ENCODE data around the gene PIGC.
"Not testable (repeated sequence)": the region's sequence is repeated elsewhere in the genome, so short reads cannot be mapped to it uniquely, and the experiment has no call there.

The PIGC gene

DNA sequence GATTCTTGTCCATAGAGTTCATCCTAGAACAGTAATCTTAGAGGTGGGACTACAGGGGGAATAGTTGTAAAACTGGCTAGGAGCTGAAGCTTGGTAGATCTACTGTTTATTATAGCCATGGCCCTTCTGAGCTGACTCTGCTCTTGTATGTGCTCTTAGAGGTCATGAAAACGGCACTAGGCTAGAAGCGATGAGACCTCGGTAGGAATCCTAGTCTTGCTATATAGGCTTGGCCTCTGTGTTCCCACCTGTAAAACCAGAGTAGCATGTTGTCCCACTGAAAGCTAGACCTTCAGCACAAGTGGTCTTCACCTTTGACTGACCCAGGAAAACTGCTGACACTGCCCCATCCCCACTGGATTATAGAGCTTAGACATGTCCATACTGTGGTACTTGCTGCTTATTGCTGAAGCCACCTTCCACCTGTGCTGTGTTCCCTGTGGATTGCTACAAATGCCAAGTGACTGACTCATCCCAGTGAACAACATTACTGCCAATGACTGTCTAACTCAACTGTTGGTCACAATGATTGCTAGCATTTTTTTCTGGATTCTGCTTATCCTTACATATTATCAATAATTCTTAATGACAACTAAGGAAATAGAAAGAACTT lies 23.0 kb upstream of the PIGC start:
- DNase-seq (ENCODE audit: low spot score), result no peak

DNA sequence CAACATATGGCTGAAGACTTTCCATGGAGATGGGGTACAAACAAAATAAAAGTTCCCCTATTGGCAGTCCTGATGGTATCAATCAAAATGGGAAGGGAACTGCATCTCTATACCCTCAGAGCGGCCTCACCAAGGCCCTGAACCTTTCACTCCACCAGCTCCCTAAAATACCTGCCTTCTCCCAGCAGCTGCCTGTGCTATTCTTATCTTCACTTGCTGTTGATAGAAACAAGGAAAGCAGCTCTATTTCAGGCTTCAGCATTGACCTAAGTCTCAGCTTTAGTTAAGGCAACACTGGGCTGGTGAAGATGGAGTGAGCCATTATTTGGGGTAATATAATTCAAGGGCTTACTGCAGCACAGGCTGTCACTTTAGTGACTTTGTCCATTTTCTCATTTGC lies 21.7 kb upstream of the PIGC start:
- no peak for DNase-seq (ENCODE audit: low spot score)

DNA sequence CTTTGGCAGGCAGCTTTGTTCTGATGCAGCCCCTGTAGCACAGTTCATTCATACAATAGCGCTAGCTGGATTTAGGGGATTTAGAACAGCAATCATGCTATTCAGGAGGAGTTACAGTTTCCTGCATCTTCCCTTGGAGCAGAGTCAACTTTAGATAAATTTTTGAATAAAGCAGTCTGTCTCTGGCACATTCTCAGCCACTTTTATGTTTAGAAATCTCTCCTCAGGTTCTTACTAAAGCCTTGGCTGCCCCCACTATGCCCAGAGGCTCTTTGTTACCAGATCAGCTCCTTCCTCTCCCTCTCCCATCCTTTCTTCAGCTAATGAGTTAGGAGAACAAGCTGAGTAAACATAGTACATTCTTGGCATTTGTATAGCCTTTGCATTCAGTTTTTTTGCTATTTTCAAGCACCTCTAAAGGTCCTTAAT lies 17.0 kb upstream of the PIGC start:
- DNase-seq (ENCODE audit: low spot score), result no peak

DNA sequence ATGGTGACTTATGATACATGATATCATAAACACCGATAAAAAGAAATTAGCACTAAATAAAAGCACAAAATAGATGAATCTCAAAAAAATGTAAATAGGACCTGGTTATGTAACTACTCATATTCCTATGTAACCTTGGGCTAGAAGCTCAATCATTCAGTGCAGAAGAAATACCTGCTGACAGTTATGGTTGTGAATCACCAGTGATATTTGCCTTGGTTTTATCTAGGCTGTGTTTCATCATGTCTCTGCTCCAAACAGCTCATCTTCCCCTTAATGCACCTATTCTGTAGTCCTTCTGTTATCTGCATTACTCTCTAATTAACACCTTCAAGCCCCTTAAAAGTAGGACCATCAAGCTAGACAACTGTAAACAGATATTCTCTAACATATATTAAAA lies 16.3 kb upstream of the PIGC start:
- no peak for DNase-seq (ENCODE audit: low spot score)

DNA sequence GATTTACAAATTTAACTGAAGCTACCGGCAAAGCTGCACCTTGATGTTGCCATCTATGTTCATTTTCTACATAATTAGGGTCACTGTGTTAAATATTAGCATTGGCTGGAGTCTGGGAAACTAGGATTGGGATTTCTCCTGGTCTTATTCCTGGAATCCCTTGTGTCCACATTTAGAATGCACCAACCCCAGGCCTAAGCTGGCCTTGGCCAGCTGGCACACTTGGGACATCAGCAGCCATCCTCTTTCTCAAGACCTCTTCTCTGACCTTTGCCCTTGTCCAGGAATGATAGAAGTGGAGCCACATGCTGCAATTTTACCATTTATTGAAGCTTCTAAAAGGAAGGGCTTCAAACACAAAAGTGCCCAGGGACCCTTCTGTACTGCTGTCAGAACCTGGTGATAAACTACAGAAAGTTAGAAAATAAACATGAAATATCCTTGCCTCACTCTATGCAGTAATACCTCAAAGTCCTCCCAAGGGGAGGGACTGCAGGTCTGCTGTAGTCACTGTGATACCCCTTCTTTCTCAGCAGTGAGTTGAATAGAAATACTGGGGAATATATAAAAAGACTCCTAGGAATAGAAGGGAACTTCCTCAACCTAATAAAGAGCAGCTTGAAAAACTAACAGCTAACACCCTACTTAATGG lies 13.7 kb upstream of the PIGC start:
- no peak for DNase-seq (ENCODE audit: low spot score)

DNA sequence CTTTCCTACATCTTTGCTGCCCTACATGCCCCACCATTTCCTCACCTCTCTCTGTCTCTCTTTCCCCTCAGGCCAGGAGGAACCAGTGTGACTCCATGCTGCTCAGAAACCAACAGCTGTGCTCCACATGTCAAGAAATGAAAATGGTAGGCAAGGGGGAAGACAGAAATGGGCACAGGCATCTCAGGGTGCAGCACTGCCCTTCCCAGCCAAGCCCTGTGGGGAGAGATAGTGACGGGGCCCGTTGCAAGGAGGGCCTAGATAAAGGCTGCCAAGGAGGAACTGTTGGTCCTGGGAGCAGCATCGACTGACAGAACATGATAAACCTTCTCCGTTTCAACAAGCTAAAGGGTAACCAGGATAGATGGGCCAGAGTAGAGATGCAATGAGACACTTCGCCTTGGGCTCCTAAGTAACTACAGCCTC lies 12.5 kb upstream of the PIGC start:
- DNase-seq (ENCODE audit: low spot score), result no peak

DNA sequence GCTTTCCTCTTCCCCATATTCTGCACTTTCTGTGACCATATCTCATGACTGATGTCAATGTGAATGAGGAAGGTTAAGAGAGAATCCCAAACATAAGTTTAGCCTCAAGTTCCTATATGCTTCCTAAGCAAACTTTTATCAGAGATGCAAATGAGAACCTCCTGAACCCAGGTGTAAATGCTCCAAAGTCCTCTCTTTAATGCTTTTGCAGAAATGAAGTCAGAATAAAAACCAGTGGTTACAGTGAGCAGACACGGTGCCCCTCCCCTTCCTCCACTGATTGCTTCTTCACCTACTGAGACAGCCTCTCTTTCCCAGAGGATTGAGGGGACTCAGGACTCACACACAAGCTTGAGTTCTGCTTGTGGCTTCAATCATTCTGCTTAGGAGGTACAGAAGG lies 11.6 kb upstream of the PIGC start:
- no peak for DNase-seq (ENCODE audit: low spot score)

DNA sequence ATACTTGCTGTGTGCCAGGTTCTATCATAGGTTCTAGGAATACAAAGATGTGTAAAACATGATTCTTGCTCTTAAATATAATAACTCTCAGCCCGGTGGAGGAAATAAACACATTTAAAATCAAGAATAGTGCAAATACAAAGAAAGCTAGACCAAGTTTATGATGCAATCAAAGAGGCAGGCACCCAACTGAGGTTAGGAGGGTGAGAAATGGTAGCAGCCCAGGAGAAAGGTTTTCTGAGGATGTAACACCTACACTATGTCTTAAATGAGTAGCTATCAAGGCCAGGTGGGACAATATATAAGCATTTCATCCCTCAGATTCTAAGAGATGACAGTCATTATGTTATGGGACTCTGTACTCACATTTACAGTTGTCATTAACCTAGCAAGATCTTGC lies 9.7 kb upstream of the PIGC start:
- DNase-seq (ENCODE audit: low spot score), result no peak

DNA sequence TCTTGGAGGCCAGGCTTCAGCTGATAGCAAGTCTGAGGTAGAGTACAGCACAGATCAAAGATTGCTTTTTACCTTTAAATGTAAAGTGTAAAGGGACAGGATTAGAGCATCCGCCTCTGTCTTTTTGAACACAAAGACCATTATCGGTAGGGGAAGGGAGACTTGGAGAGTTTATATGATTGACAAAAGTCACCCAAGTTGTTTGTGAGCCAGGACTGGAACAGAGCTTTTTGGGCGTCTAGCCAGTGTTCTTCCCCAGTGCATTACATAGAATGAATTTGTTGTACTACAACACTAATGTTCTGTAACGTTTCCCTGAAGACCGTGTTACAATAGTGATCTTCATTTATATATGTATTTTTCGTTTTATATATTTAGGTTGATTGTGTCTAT lies 9.3 kb upstream of the PIGC start:
- DNase-seq (ENCODE audit: low spot score), result no peak

DNA sequence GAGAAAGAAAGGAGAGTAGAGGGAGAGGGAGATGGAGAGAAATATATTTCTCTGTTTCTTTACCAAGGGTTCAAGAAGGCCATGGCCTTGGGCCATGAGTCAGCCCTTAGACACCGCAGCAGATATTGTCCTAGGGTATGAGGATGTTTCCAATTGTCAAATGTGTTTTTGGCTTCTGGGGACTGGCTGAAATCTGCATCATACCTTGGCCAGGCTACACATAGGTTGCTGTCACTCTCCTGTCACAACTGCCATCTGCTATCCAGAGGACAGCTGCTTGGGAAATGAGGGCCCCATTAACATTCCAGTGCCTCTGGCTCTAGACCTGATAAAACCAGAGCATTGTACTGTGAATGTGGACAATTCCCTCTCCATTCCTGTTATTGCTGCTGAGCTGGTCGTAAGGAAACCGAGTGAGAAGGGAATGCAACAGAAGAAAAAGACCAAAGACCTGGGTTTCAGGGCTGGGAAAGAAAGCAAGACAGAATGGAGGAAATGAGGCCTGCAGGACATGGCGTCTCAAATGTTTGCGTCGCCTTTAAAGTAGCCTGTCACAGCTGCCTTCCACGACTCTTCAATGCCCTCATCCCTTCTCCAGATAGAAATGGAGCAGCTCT lies 8.8 kb upstream of the PIGC start:
- no peak for DNase-seq (ENCODE audit: low spot score)

DNA sequence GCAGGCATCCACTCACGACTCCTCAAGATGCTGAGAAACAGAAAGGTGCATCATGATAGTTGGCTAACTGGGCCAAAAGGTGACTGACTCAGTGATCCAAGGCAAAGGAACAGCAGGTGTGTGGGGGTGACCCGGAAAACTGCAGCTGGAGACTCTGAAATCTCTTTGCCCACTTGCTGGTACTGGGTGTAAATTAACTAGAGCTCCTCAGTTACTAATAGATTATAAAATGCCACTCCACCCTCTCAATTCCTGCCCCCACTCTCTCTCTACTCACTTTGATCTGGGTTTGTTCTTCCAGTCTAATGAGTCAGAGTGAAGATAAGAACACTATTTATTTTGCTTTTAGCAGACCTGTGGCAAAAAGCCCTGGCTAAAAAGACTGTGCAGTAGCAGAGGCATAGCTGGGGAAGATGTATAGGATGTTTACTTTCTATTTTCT lies 7.2 kb upstream of the PIGC start:
- DNase-seq (ENCODE audit: low spot score), result no peak

DNA sequence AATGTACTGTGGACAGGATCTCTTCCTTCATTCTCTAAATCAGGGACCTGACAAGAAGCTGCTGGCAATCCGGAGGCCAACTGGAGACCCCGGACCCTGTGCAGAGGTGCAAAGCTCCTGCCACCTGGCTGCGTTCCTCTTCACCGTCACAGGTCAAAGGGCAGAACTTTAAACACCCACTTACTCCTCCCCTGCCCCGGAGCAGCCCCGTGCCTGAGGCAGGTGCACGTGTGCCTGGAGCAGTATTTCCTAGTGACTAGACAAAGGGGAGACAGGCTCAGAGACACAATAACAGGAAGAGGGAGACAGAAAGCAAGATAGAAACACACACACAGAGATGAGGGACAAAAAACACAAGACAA lies 6.6 kb upstream of the PIGC start:
- DNase-seq (ENCODE audit: low spot score), result no peak

DNA sequence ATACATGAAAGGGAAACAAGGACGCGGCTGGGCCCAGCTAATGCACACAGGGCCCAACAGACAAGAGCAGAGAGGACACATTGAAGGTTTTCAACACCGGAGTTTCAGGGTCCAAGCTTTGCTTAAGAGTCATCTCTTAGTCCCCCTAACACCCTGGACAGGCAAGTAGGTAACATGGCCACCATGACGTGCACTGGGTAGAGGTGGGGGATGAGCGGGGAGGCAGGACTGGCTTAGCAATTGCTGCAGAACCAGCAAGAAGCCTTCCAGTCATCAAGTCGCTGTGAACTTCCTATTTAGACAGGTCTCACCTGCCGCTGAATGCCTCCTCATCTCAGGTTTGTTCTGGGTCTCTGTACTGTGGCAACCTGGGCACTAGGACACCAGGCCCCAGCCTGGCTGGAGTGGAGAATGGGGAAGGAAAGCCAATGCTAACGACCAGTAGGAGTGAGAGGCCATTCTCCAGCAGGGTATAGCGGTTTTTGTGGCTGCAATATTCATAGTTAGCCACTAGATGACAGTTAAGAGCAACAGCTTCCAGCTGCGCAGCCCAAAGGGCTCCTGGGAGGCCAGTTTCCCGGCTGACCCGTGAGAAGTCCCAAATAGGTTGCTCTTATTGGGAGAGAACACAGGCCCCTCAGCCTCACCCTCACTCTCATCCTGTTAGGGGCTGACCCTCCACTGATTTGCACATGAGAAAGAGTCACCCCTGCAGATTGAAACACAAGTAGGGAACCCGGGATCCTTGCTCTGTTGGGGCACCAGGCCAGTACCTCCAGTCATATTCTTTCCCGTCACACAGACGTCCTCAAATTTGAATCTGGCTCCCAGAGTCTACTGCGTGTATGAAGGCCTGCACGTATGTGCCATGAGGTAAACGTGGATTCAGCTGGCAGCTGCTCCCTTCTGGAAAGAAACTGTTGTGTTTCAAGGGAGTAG lies 6.0 kb upstream of the PIGC start:
- peak; percentile 64 for DNase-seq (ENCODE audit: low spot score)

DNA sequence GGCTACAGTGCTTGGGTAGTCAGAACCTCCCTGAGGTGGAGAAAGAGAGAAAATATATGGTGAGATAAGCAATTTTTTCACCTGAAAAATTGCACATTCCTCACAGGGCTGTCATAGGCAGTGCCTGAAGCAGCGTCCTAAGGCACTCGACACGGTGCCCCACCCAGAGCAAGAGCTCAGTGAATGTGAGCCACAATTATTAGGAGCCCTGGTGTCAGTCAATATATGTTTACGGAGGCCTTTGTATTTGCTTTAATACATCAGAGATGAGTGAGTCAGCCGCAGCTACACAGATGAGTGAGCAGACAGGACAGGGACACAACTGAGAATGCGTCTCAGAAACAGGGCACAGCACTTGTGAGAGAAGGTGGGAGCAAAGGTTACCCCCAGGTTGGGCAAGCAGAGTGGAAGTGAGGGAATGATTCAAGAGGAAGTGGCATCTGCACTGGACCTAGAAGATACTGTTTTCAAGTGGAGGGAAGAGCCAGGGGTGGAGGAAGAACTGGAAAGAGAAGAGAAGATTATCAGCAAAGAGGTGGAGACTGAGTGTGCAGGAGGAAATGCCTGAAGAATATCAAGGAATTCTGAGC lies 5.2 kb upstream of the PIGC start:
- no peak for DNase-seq (ENCODE audit: low spot score)

DNA sequence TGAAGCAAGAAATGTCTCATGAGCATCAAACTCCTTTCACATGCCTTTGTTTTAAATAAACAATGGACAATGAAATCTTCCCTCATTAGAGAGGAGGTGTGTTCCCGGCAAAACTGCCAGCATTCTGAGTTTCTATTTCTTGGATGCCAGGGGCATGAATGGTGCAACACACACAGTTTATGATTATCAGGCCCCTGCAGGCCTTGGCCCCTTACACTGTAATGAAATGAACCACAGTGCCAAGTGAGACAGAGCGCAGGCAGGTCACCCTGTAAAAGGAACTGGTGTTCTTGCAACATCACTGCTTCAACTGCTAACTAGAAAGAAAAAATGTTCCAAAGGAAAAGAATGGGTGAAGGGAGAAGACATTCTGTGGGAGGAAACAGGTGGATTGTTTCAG lies 3.8 kb upstream of the PIGC start:
- DNase-seq (ENCODE audit: low spot score), result no peak

DNA sequence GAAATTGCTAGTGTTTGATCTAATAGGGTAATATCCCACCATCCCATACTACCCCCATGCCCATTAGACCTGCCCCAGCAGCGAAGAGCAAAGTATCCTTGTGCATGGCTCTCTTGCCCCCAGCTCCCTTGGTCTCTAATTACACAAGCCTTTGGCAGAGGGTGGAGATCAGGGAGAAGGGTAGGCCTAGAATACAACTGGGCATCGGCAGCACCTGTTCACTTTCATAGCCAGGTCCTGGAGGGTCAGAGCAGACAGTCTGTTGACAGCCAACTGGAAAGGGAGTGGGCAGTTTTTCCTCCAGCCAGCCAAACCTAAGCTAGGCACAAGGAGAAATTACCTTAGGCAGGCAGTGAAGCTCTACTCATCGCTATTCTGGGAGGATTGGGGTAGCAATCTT lies 2.7 kb upstream of the PIGC start:
- no peak for DNase-seq (ENCODE audit: low spot score)

DNA sequence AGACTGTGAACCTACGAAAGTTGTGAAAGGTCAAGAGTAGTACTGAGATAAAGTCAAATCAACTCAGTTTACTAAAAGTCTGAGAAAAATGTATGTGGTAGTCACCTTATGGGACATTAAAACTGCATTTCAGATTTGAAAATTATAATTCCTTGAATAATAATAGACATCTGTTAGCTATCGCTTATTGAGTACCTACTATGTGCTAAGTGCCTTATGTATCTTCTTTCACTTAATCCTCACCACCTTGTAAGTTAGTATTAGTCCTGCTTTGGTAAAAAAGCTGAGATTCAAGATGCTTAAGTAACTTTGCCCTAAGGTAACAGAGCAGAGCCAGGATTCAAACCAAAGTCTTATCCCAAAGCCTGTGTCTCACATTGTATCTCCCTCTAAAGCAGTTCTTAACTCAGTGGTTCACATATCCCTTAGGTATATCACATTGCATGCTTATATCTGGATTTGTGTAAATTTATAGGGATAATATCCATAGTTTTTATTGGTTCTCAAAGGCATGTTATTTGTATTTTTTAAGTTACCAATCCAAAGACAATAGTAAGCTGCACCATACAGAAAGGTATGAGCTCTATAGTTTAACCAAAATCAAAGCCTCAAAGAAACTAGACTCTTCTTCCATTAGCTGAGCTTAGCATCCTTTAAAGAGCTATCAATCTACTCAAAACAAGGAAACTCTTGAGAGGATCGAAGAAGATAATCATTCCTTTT lies 865 bp downstream of the PIGC start:
- no peak for DNase-seq (ENCODE audit: low spot score)

DNA sequence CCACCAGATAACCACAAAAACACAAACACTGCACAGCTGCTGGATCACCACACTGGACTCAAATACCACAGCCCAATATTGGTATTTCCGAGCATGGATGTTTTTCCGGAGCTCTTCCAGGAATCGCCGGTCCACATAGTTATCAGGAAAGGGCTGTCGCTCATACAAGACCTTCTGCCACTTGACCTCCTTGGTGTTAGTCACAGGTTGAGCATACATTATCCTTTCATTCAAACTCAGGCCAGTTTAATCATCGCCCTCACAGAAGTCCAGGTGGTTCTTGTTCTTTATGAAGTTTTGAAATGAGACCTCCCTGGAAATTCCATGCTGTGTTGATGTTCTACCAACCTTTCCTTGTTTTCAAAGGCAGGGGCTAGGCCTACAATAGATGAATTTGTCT lies 1.5 kb downstream of the PIGC start:
- DNase-seq (ENCODE audit: low spot score), result no peak

DNA sequence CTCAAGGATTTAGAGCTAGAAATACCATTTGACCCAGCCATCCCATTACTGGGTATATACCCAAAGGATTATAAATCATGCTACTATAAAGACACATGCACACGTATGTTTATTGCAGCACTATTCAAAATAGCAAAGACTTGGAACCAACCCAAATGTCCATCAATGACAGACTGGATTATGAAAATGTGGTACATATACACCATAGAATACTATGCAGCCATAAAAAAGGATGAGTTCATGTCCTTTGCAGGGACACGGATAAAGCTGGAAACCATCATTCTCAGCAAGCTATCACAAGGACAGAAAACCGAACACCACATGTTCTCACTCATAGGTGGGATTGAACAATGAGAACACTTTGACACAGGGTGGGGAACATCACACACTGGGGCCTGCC lies 6.7 kb downstream of the PIGC start:
- DNase-seq (ENCODE audit: low spot score), result not testable (repeated sequence)

DNA sequence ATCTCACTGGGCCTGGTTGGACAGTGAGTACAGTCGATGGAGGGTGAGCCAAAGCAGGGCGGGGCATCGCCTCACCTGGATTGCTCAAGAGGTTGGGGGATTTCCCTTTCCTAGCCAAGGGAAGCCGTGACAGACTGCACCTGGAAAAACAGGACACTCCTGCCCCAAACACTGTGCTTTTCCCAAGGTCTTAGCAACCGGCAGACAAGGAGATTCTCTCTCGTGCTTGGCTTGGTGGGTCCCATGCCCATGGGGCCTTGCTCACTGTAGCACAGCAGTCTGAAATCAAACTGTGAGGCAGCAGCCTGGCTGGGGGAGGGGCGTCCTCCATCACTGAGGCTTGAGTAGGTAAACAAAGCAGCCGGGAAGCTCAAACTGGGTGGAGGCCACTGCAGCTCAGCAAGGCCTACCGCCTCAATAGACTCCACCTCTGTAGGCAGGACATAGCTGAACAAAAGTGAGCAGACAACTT lies 12.1 kb downstream of the PIGC start:
- DNase-seq (ENCODE audit: low spot score), result no peak

DNA sequence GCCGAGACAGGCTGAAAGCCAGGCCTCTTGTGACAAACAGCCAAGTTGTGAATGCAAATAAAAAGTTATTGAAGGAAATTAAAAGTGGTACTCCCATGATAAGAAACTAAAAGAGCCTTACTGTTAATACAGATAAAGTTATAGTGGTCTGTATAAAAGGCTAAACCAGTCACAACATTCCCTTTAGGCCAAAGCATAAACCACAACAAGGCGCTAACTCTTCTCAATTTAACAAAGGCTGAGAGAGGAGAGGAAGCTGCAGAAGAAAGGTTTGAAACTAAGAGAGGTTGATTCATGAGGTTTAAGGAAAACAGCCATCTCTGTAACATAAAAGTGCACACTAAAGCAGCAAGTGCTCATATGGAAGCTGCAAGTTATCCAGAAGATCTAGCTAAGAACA lies 12.7 kb downstream of the PIGC start:
- no peak for DNase-seq (ENCODE audit: low spot score)

DNA sequence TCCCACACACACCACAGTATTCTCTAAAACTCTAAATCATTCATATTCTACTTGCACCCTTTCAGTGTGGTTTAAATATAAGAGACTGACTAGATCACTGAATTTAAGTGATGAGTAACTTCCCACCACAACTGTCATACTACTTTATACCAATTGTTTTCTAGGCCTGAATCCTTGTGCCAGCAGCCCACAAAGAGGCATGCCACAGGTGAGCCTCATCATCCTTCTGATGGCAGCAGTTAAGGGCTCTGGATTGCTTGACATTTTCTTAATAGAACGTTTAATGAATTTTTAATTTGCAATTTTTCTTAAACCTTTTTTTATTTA lies 13.8 kb downstream of the PIGC start:
- no peak for DNase-seq (ENCODE audit: low spot score)

All from HuH-7 (cell line).